Stimulated activated CD4-positive, alpha-beta T cell treated with anti-CD3 and anti-CD28 coated beads, Interleukin-15, amount 100 ng/mL, for 24 hours (primary cell): Measurements from ENCODE around the gene ADARB2.
"Not testable (repeated sequence)": the region's sequence is repeated elsewhere in the genome, so short reads cannot be mapped to it uniquely, and the experiment has no call there.

ENCODE experiments used
- DNase-seq: peaks from one replicate; pipeline ENCODE4 v3.0.0-alpha.2; 2020

The ADARB2 gene

GRCh38 chr10:1360011-1360557 is 377.2 kb downstream of the ADARB2 start:
- peak; percentile 18 for DNase-seq

DNA sequence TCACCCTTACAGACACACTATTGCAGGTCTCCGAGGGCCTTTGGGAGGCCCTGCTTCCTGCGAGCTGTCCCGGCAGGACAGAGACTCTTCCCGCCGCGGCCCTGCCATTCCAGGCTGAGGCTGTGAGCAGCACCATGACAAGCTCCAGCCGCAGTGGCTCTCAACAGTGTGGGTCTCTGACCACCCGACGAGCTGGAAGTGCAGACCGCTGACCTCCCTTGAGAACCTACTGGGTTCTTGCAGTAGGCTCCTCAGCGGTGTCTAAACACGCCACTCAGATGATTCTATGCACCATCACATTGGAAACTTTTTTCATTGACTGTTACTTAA is 377.7 kb downstream of the ADARB2 start:
- DNase-seq: no peak

DNA sequence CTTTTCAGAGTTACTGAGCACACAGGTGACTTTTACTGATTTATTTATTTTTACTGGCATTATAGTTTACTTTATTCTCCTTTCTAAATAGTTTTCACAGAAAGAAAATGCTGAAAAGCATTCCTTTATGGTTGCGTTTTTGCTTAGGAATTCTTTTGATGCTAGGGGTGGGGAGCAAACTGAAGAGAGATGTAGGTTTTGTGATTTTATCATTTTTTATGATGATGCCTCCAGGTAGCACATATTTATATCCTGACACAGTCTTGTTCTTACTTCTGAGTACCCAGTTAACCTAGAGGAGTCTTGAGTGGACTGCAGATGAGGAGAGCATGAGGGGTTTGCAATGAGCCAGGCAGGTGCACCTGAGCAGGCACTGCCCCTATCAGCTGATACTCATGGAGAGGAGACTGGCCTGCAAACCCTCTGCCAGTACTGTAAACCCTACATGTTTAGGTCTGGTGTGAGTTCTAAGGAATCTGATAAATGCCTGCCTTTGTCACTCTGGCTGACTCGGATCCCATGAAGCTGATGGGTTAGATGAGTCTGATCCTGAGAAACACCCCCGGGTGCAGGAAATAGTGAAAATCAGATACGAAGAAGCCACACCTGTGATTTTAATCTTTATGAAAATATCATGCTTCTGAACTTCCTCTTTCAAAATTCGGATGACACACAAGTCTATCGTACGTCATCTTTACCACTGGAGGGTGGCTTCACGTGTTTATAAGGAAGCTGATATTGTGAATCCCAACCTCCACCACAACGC is 378.3 kb downstream of the ADARB2 start:
- peak; percentile 42 for DNase-seq

DNA sequence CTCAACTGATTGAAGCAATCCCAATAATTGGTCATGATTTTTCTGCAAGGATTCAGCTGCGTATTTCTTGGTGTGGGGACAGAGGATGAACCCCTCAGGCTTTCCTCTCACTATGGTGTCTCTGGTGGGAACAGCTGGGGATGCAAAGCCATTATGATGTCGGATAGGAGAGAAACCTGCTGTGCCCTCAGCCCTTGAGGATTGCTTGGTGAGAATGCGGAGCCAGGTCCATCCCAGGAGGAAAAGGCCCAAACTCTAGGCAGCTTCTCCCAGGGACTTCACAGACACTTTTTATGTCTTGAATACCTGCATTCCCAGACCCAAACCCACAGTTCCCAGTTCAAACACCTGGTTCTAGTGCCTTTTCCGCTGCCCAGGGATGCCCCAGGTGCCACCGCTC is 379.2 kb downstream of the ADARB2 start:
- DNase-seq: no peak

DNA sequence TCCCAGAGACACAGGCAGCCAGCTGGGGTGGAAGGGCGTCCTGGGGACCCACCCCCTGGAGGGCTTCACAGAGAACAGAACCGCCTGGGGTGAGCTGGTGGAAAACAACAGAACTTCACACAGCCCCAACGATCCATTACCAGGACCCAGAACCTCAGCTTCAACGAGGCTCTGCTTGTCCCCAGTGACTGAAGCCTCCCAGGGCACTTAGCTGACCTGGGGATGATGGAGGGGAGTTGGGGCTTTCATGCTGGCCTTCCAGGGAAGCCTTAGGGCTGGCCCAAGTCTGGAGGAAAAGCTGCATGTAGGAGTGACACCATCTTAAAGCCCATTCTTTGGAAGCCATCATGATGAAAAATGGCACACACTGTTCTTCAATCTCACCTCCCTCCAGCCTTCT is 381.0 kb downstream of the ADARB2 start:
- no peak for DNase-seq

DNA sequence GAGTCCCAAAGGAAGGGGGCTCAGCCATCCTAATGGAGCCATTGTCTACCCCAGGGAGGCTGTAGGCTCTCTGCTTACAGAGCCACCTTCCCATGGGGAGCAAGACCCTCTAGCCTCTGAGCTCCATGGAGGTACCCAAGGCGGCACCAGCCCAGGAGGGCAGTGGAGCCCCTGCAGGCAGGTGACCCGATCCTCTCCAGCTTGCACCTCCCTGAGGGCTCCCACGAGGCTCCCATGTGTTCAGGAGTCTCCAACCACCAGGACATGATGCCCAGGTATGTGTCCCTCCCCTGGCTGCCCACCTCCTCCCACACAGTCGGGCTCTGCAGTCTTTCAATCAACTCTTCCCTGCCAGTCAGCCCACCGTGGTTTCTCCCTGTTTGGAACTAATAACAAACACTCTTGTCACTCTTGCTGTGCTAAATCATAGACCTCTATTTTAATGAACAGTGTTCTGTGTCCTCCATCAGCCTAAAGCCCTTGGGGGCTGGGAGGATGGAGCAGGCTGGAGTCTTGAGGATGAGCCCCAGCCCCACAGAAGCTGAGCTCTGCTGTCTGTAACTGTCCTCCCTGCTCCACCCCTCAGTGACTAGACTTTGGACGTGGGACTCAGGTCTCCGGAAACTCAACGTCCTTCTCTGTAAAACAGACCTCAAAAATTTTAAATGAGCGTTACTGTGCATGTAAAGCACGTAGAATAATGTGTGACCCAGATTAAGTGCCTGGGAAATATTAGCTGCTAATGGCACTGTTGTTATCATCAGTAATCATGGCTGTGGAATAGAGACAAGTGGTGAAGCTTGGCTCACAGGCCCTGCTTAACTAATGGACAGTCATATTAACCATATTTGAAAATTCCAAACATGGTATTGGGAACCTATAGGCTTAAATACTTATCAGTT is 382.3 kb downstream of the ADARB2 start:
- no peak for DNase-seq

GRCh38 chr10:1352296-1352695 is 385.0 kb downstream of the ADARB2 start:
- not testable (repeated sequence) for DNase-seq

GRCh38 chr10:1348773-1349050 is 388.6 kb downstream of the ADARB2 start:
- DNase-seq: no peak

GRCh38 chr10:1347962-1348772 is 389.2 kb downstream of the ADARB2 start:
- DNase-seq: no peak

DNA sequence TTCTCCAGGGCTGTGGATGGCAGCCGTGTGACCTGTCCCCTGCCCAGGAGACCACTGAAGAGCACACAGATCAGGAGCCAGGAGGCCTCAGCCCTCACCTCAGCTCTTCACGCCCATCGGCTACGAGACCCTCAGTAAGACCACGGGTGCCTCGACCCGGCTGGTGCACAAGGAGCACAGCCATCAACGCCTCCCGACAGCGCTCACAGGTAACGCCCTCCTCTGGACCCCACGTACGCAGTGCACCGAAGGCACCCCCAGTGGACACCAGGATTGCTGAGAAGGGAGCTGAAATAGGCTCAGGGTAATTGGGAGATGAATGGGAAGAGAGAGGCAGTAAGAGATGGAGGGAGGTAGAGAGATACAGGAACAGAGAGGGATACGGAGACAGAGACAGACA is 389.8 kb downstream of the ADARB2 start:
- DNase-seq: no peak

GRCh38 chr10:1346201-1346600 is 391.1 kb downstream of the ADARB2 start:
- DNase-seq: no peak

DNA sequence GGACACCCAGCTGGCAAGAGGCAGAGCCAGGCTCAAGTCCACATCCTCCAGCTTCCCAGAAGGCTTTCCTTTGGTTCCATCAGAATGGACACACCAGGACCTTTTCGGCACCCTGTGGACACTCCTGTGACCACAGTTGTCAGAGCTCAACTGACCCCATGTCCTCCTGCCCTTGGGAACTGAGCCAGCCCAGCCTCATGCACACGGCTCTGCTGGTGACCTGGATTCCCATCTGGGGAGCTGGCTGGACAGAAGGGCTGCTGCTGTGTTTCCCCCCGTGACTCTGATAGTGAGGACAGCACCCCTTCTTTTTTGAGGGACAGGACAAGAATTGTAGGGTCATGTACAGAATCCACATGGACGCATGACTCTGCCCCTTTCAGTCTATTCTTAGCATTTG is 392.0 kb downstream of the ADARB2 start:
- DNase-seq: no peak

GRCh38 chr10:1344846-1345245 is 392.5 kb downstream of the ADARB2 start:
- DNase-seq: no peak

DNA sequence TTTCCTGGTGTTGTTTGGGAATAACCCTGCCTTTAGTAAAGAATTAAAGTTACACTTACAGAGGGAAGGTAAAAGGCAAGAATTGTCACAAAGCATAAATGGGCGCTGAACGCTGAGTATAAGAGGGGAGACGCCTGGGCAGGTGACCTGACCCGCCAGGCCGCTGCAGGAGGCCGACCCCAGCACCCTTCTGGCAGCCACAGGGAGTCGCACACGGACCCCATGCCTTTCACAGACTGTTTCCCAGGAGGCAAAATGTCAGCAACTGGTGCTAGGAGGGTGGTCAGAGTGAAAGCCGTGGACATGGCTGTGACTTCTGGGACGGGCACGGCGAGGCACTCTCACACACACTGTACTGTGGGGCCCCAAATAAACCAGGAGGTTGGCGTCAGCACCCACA is 392.9 kb downstream of the ADARB2 start:
- DNase-seq: no peak

- DNase-seq: no peak
These were observed 394.1 kb downstream of the ADARB2 start for GRCh38 chr10:1343176-1343575.

GRCh38 chr10:1341052-1341451 is 396.3 kb downstream of the ADARB2 start:
- not testable (repeated sequence) for DNase-seq

GRCh38 chr10:1339396-1339795 is 397.9 kb downstream of the ADARB2 start:
- no peak for DNase-seq

DNA sequence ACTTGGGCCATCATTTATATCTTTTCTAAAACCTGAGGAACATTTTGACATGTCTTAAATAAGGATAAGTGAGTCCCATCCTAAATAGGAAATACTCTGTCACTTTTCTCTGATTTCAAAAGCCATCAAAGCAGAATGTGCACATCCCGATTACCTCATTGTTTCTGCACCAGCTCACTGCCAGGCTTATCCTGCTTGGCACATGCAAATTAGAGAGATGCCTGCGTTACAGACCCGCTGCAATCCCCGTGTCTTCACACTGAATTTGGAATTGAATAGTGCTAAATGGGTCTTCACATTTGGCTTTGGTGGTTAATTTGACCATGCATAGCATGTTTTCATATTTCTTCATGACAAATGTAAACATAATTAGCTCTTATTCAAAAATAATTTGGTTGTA is 401.7 kb downstream of the ADARB2 start:
- no peak for DNase-seq

DNA sequence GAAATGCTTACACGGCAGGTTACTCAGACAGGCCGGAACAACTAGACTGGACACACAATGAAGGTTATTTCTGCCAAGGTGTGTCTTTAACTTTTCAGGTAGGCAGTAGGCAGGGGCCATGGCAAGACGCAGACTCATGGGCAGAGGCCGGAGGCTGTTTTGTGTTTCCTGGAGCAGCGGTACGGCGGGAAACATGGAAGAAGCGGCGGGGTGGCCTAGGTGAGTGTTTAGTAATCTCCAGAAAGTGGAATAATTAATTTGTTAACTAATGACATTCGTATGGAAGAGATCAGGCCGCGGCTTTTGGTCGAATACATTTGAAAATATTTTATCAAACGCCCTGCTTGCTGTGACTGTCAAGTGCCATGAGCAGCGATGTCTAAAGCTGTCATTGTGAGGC is 403.3 kb downstream of the ADARB2 start:
- no peak for DNase-seq

GRCh38 chr10:1331560-1331959 is 405.8 kb downstream of the ADARB2 start:
- DNase-seq: no peak

GRCh38 chr10:1329622-1330021 is 407.7 kb downstream of the ADARB2 start:
- no peak for DNase-seq

- no peak for DNase-seq
These were observed 408.2 kb downstream of the ADARB2 start for GRCh38 chr10:1328981-1329614.
